HG03025 (cell line): ENCODE data around the gene OR52B2.
"Not testable (repeated sequence)": the region's sequence is repeated elsewhere in the genome, so short reads cannot be mapped to it uniquely, and the experiment has no call there.

Source experiments
- ATAC-seq: cut with Tn5 transposase; IDR thresholded peaks from one replicate; pipeline ENCODE4 v1.9.1; 2021; ENCODE audit warnings: mild to moderate bottlenecking, moderate library complexity; ENCODE audit not compliant: unreplicated experiment, low FRiP score

Gene OR52B2

DNA sequence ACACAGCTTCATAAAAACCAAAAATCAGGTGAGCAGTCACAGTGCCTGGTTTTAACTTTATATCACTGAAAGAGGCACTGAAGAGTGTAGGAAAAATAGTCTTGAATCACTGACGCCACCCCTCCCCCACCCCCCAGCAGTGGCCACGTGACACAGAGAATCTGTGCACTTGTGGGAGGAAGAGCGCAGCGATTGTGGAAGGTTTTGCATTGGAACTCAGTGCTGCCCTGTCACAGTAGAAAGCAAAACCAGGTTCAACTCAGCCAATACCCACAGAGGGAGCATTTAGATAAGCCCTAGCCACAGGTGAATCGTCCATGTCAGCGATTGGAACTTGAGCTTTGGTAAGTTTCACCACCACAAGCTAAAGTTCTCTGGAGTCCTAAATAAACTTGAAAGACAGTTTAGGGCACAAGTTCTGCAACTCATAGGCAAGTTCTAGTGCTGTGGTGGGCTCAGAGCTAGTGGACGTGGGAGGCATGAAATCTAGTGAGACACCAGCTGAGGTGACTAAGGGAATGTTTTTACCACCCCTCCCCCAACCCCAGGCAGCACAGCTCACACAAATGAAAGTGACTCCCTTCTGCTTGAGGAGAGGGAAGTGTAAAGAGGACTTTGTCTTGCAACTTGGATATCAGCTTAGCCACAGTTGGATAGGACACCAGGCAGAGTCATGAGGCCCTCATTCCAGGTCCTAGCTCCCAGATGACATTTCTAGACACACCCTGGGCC lies 13.3 kb downstream of the OR52B2 start:
- no peak for ATAC-seq

- ATAC-seq: no peak
These were observed 18.0 kb downstream of the OR52B2 start for GRCh38 chr11:6152126-6152525.

DNA sequence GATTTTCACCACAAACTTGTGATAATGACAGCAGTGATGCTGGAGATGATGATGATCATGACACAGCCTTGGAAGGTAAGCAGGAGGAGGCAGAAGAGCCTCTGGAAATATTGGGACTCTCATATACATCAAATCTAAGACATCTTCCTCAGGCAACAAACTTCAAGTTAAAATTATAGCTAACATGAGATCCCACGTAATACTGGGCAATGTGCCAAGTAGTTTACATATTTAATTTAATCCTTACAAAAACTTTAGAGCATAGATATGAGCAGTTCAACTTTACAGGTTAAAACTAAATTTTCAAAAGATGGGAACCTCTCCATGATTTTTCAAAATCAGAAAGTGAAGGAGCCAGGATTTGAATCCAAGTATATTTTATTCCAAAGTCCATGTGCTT lies 19.0 kb downstream of the OR52B2 start:
- no peak for ATAC-seq

- ATAC-seq: not testable (repeated sequence)
These were observed 26.4 kb downstream of the OR52B2 start for GRCh38 chr11:6143737-6144136.

- ATAC-seq: no peak
These were observed 27.2 kb downstream of the OR52B2 start for GRCh38 chr11:6142936-6143335.

DNA sequence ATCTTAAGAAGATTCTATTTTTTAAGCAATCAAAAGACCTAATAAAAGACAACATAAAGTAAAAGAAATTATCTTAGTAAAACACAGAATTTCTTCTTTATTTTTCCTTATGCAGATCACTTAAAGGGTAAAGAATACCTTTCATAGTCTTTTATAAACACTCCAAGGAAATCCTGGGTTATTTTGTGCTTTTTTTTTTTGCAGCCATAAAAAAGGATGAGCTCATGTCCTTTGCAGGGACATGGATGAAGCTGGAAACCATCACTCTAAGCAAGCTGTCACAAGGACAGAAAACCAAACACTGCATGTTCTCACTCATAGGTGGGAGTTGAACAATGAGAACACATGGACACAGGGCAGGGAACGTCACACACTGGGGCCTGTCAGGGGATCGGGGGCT lies 34.2 kb downstream of the OR52B2 start:
- ATAC-seq: not testable (repeated sequence)

GRCh38 chr11:6132431-6132830 lies 37.7 kb downstream of the OR52B2 start:
- ATAC-seq: no peak

DNA sequence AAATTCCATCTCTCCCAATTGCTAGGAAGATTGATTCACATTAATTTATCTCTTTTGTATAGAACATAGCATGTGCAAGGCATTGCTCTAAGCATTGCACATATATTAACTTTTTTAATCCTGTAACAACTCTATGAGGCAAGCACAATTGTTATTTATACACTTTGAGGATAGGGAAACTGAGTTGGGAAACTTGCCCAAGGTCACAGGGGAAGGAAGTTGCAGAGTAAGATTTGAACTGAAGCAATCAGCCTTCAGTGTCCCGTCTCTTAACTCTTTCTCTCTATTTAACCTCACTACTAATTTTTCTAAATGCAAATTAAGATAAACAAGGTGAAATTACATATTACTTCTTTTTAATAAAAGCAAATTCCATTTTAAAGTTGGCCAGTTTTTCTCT lies 40.5 kb downstream of the OR52B2 start:
- ATAC-seq: no peak

DNA sequence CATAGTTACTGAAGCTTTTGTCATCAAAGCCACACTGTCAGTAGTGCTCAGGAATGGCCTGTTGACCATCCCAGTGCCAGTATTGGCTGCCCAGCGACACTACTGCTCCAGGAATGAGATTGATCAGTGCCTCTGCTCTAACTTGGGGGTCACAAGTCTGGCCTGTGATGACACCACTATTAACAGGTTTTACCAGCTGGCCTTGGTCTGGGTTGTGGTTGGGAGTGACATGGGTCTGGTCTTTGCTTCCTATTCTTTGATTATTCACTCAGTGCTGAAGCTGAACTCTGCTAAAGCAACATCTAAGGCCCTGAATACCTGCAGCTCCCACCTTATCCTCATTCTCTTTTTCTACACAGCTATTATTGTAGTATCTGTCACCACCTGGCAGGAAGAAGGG lies 41.1 kb downstream of the OR52B2 start:
- ATAC-seq: no peak

- ATAC-seq: no peak
These were observed 42.2 kb downstream of the OR52B2 start for GRCh38 chr11:6127881-6128280.

- no peak for ATAC-seq
These were observed 45.9 kb downstream of the OR52B2 start for GRCh38 chr11:6124245-6124644.
